ENCODE results near the gene CTAG1B. TPM values are rescaled to one million over a fixed set of nuclear protein-coding genes. Genes with fewer than 3 reads are reported as not detected.
A peak's percentile ranks its signal among the peaks of the same experiment; 100 is the strongest.
"Not testable (repeated sequence)": the region's sequence is repeated elsewhere in the genome, so short reads cannot be mapped to it uniquely, and the experiment has no call there.

Gene CTAG1B
- total and polyA plus RNA-seq, 12 donors, result 0.57 TPM; not detected in 11

GRCh38 chrX:154620767-154621414 is 1.8 kb upstream of the CTAG1B start:
- H3K4me3 ChIP-seq; H3K36me3 ChIP-seq (replicated peaks in 1 of 2); H3K4me1 ChIP-seq (replicated peaks in 1 of 2); H3K27me3 ChIP-seq; H3K27ac ChIP-seq; DNase-seq; H3K9me3 ChIP-seq (replicated peaks in 1 of 3); intact Hi-C loops (cut with DNase I): not testable (repeated sequence)
- TF ChIP-seq CTCF (IDR thresholded peaks at IDR 0.05), result peak in 1 of 6 experiments; percentile 10
- 10 to 35% (median 28%) methylated on average over 2 to 3 of the region's 11 CpGs; no CpG with 5 or more reads in 1 of the 4 donors for WGBS, 4 donors

- intact Hi-C loops (cut with DNase I); H3K27me3 ChIP-seq; H3K4me1 ChIP-seq (replicated peaks in 1 of 2); H3K27ac ChIP-seq; H3K9me3 ChIP-seq (replicated peaks in 1 of 3); H3K4me3 ChIP-seq; H3K36me3 ChIP-seq (replicated peaks in 1 of 2): not testable (repeated sequence)
- DNase-seq, result peak in 1 of 7 donors; percentile 4
- WGBS, 4 donors, result 10 to 51% (median 23%) methylated on average over 4 to 5 of the region's 12 CpGs
These were observed 5.5 kb downstream of the CTAG1B start for GRCh38 chrX:154613586-154613985.

- WGBS, 4 donors, result 88 to 95% (median 91%) methylated on average over 12 of the region's 12 CpGs
- H3K27ac ChIP-seq; intact Hi-C loops (cut with DNase I); H3K9me3 ChIP-seq (replicated peaks in 1 of 3); H3K27me3 ChIP-seq; H3K36me3 ChIP-seq (replicated peaks in 1 of 2); H3K4me3 ChIP-seq; H3K4me1 ChIP-seq (replicated peaks in 1 of 2): not testable (repeated sequence)
- peak in 1 of 7 donors; percentile 17 for DNase-seq
These were observed 7.9 kb downstream of the CTAG1B start for GRCh38 chrX:154611146-154611545.

GRCh38 chrX:154608823-154609222 is 10.3 kb downstream of the CTAG1B start:
- H3K4me3 ChIP-seq; H3K9me3 ChIP-seq (replicated peaks in 1 of 3); DNase-seq; H3K4me1 ChIP-seq (replicated peaks in 1 of 2); intact Hi-C loops (cut with DNase I); H3K36me3 ChIP-seq (replicated peaks in 1 of 2); H3K27me3 ChIP-seq; H3K27ac ChIP-seq: not testable (repeated sequence)
- WGBS, 4 donors, result 74 to 88% (median 78%) methylated on average over 2 to 12 of the region's 12 CpGs

- H3K4me3 ChIP-seq; intact Hi-C loops (cut with DNase I); H3K36me3 ChIP-seq (replicated peaks in 1 of 2); H3K9me3 ChIP-seq (replicated peaks in 1 of 3); H3K4me1 ChIP-seq (replicated peaks in 1 of 2); H3K27me3 ChIP-seq; H3K27ac ChIP-seq: not testable (repeated sequence)
- peak in 1 of 7 donors; percentile 5 for DNase-seq
- 81 to 89% (median 87%) methylated on average over 4 to 10 of the region's 11 CpGs for WGBS, 4 donors
These were observed 11.1 kb downstream of the CTAG1B start for GRCh38 chrX:154607976-154608375.

GRCh38 chrX:154607370-154607769 is 11.7 kb downstream of the CTAG1B start:
- Histone ChIP-seq H3K36me3 (replicated peaks in 1 of 2) (no peaks in the 10 kb centered on the region), H3K4me1 (replicated peaks in 1 of 2) (no peaks in the 10 kb centered on the region), H3K27ac (no peak overlapping the region), H3K4me3 (no peak overlapping the region), H3K9me3 (replicated peaks in 1 of 3) (no peaks in the 10 kb centered on the region), H3K27me3 (peaks cover 3% of the 10 kb centered on the region)
- intact Hi-C loops (cut with DNase I), result no loop called here
- TF ChIP-seq CTCF (IDR thresholded peaks at IDR 0.05) (no peak), POLR2A (IDR thresholded peaks at IDR 0.05) (no peak)
- 66 to 71% (median 69%) methylated on average over 6 of the region's 6 CpGs for WGBS, 4 donors
- DNase-seq, result no peak
